ENCODE measurements around the gene DTNB.

Gene DTNB

DNA sequence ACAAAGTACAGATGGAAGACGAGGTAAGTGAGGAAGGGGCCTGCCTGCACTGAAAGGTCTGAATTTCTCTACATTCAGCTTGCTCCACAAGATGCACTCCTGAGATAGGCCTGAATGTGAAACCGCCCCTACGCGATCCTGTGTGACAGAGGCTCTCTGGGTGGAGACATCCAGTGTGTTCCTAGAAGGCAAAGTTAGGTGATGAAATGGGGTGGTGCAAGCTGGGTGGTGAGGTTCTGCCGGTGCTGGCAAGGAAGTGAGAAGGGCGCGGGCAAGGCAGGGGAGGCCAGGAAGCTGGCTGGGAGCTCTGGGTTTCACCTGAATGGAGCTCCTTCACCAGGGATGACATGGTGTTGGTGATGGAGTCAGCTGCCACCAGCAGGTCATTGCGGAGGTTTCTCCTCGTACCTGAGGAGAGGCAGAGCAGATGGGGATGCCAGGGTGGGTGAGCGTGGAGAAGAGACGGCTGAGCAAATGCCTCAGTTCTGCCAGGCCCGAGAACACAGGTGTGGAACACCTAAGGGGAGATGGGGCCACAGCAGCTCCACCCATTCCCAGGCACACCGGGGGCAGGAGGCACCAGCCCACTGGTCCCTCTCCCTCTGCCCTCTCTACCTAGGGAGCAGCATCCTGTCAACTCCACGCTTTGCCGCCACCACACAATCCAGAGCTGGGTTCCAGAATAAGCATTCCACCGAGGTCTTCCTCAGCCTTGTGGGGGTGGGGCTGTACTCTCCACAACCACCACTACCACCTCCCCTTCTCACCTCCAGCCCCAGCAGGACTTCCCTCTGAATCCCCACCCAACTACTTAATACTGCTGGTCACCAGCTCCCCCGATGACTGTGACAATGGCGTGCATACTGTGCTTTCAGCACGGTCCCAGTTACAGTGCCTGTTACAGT lies 286.2 kb downstream of the DTNB start:
- no peak overlapping the region for H3K27ac ChIP-seq
- TF ChIP-seq, protein P1, sequence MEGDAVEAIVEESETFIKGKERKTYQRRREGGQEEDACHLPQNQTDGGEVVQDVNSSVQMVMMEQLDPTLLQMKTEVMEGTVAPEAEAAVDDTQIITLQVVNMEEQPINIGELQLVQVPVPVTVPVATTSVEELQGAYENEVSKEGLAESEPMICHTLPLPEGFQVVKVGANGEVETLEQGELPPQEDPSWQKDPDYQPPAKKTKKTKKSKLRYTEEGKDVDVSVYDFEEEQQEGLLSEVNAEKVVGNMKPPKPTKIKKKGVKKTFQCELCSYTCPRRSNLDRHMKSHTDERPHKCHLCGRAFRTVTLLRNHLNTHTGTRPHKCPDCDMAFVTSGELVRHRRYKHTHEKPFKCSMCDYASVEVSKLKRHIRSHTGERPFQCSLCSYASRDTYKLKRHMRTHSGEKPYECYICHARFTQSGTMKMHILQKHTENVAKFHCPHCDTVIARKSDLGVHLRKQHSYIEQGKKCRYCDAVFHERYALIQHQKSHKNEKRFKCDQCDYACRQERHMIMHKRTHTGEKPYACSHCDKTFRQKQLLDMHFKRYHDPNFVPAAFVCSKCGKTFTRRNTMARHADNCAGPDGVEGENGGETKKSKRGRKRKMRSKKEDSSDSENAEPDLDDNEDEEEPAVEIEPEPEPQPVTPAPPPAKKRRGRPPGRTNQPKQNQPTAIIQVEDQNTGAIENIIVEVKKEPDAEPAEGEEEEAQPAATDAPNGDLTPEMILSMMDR (conservative IDR thresholded peaks at IDR 0.05): no peak
- no peak for TF ChIP-seq ZFX (IDR thresholded peaks at IDR 0.05)

DNA sequence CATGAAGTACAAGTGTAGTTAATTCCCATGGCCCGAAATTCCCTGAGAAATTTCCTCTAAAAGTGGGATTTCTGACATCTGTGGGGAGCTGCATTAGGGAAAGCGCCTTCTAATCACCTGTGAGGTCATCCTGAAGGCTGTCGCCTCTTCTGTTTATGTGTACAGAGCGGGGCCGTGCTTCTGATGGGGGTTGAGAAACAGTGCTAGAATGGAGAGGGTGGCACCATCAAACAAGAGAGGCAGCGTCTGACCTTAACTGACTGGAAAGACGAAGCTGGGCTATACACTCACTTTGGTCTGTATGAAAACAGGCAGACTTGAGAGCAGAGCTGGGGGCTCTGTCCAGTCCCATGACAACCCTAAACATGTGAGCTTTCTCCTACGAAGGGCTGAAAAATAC lies 287.5 kb downstream of the DTNB start:
- TF ChIP-seq, protein P1 (conservative IDR thresholded peaks at IDR 0.05): no peak
- no peak for TF ChIP-seq ZFX (IDR thresholded peaks at IDR 0.05)
- H3K27ac ChIP-seq: no peak overlapping the region

DNA sequence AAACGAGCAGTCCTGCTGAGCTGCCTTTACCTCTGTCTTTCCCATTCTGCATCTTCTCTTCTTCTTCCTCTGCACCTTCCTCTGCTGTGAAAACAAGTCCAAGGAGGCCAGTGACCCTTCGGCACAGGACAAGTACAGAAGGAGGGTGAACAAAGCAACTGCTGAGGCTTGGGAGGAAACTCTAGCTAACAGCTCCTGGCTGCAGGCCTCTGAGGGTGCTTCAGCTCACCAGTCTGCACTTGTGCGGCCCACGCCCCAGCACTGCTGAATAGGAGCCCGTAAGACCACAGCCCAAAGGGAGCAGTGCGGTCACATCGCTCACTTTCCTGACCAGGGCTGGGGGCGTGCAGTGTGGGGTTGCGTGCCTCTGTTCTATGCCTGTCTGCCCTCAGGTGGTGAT lies 289.6 kb downstream of the DTNB start:
- H3K27ac ChIP-seq: no peak overlapping the region
- TF ChIP-seq, protein P1 (conservative IDR thresholded peaks at IDR 0.05): no peak

DNA sequence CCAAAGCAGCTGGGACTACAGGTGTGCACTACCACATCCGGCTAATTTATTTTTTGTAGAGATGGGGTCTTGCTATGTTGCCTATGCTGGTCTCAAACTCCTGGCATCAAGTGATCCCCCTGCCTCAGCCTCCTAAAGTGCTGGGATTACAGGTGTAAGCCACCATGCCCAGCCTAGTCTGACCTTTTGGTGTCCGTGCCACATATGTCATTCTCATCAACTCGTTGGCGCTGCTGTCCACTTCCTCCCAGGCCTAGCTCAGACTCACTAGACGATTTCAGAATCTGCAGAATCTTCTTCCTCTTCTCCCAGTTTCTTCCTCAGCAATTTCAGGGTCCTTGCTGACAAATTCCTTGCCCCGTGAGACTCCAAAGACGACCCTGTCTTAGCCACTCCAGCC lies 291.9 kb downstream of the DTNB start:
- TF ChIP-seq, protein P1 (conservative IDR thresholded peaks at IDR 0.05): no peak
- TF ChIP-seq ZFX (IDR thresholded peaks at IDR 0.05): no peak
- no peak overlapping the region for H3K27ac ChIP-seq

DNA sequence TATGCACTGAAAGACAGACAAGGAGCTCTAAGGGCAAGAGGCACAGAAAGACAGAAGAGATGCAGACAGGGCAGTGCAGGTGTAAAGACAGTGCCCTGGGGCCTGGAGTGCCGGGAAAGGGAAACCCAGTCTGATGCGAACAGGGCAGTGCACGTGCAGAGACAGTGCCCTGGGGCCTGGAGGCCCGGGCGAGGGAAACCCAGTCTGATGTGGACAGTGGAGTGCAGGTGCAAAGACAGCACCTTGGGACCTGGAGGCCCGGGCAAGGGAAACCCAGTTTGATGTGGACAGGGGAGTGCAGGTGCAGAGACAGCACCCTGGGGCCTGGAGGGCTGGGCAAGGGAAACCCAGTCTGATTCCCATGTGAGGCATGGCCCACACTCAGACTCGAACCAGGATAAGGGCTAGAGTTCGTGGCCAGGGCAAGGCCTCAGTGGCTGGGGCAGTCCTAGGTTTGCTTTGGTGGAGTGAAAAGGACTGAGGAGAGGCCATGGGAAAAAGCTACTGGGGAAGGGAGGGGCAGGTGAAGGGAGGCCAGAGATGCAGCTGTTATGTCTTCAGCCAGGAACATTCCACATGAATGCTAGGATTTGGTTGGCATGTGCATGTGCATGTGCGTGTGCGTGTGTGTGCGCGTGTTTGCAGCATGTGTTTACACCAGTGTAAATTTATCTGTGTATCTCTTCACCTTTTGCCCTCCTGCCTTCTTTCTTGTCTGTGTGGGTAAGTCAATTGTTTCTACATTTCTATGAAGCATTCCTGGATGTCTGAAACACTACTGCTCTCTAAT lies 292.6 kb downstream of the DTNB start:
- H3K27ac ChIP-seq: no peak overlapping the region

DNA sequence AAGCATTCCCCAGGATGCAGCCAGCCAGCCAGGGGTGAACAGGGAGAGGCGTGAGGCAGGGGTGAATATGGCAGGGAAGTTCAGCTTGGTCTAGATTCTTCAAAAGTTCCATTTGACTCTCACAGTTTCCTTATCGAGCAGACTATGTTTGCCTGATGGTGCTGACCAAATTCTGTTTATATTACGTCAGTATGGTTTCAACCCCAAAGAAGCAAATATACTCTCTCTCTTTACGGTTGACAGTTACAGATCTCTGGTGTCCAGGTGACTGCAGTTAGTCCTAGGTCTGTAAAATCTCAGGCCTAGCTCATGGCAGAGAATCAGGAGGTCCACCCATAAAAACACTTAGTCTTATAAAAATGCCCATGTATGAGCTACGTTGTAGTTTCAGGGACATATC lies 293.4 kb downstream of the DTNB start:
- no peak overlapping the region for H3K27ac ChIP-seq
- TF ChIP-seq, protein P1 (conservative IDR thresholded peaks at IDR 0.05): no peak

More for the DNA sequence above, 292.6 kb downstream of the DTNB start:
- no peak for TF ChIP-seq ZFX (IDR thresholded peaks at IDR 0.05)
- TF ChIP-seq, protein P1 (conservative IDR thresholded peaks at IDR 0.05): no peak

DNA sequence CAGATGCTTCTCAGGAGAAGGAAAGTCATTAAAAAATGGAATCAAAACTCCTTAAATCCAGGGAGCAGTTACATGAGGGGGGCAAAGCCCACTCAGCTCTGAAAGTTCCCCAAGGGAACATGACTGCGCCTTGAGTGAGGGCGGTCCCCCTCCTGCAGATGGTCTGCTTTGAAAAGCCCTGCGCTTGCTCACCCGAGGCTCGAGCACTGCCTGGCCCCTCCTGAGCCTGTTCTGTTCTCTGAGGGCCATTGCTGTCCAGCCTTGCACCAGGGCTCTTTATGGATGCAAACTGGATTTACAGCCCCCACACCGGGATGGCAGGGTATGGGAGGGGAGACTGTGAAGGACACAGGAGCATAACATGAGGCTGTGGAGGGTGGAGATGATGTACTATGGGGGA lies 293.8 kb downstream of the DTNB start:
- TF ChIP-seq ZFX (IDR thresholded peaks at IDR 0.05): no peak
- TF ChIP-seq, protein P1 (conservative IDR thresholded peaks at IDR 0.05): no peak
- H3K27ac ChIP-seq: no peak overlapping the region

All from C4-2B (cell line).